Heart left ventricle (tissue), 13 donors: Measurements from ENCODE around the gene MTM1.

Experiments used
- POLR2A ChIP-seq, 2 donors: fragments of 450-650 bp; IDR thresholded peaks; one replicate each; pipeline ENCODE4 v1.6.1; 2017; ENCODE audit warnings: antibody characterized with exemption in 2 of 2, mild to moderate bottlenecking in 2 of 2, moderate library complexity in 2 of 2
- TF ChIP-seq, protein P1 (sequence below), 12 donors: fragments of 200-600 bp; sonication (generic) in 4 of 12; IDR thresholded peaks; one replicate each; pipeline versions ENCODE4 v1.5.0 to v1.8.0; 2018 to 2022; ENCODE audit warnings: antibody characterized with exemption in 12 of 12, mild to moderate bottlenecking in 5 of 12
- donor health status: ischemic (EF 13 %, LVEDD 7.1; RV severe dilation, severe dysfunction).
- donor health status: DM: no; HTN: yes; CAD: no.
- donor health status: DM: no; HTN: no; CAD: no.
- donor health status: ischemic (EF 25% LVEDD 6.9; RV normal size, moderate dysfunction).
- donor health status: ischemic (EF 25% LVEDD 5.7; RV mildly dilated, moderate dysfunction).
- donor health status: ischemic (EF 35%, LVEDD 5.7; RV mildly dilated, moderate dysfunction).
- donor health status: nonischemic (EF 11% LVEDD 7.7; RV severe dilation, severe dysfunction).
- donor health status: DM: yes; HTN: yes; CAD: no.
- donor health status: PGD.
- donor health status: ischemic (EF 29% LVEDD 5.4; RV normal size, mild dysfunction).
- donor health status: nonischemic (EF 23%, LVEDD 6.1; RV moderate dilation, normal function).

DNA sequence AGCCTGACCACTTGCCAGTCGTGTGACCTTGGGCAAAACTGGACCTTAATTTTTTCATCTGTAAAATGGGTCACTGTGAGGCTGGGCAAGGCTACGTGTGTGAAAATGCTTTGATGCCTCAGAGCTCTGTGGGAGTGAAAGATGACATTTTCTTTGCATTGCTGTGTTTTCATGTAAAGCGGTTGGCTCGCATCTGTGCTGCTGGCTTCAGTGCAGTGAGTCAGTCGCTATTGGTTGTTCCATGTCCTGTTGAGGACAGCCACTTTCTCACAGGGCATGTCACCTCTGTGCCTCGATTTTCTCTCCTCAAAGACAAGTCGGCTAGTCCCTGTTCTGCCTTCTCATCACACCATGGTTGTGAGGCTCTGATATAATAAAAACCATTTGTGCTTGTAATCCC is 129.2 kb downstream of the MTM1 start:
- TF ChIP-seq, protein P1, sequence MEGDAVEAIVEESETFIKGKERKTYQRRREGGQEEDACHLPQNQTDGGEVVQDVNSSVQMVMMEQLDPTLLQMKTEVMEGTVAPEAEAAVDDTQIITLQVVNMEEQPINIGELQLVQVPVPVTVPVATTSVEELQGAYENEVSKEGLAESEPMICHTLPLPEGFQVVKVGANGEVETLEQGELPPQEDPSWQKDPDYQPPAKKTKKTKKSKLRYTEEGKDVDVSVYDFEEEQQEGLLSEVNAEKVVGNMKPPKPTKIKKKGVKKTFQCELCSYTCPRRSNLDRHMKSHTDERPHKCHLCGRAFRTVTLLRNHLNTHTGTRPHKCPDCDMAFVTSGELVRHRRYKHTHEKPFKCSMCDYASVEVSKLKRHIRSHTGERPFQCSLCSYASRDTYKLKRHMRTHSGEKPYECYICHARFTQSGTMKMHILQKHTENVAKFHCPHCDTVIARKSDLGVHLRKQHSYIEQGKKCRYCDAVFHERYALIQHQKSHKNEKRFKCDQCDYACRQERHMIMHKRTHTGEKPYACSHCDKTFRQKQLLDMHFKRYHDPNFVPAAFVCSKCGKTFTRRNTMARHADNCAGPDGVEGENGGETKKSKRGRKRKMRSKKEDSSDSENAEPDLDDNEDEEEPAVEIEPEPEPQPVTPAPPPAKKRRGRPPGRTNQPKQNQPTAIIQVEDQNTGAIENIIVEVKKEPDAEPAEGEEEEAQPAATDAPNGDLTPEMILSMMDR (IDR thresholded peaks at IDR 0.05) = no peak
- TF ChIP-seq POLR2A (IDR thresholded peaks at IDR 0.05) = no peak
